ENCODE results near the gene TSG101.

- TF ChIP-seq EZH2 (IDR thresholded peaks at IDR 0.05; ENCODE audit: low read length, unreplicated experiment) (no peak), CTCF (conservative IDR thresholded peaks at IDR 0.05; ENCODE audit: low read depth, low read length) (no peak), EZH2phosphoT487 (IDR thresholded peaks at IDR 0.05; ENCODE audit: borderline replicate concordance, low read length) (no peak)
Measured at GRCh38 chr11:18490736-18491485, 35.8 kb downstream of the TSG101 start.

Data from PC-3 (cell line).